CD8-positive, alpha-beta memory T cell (primary cell): Measurements from ENCODE around the gene ENDOU. TPM values are rescaled to one million over a fixed set of nuclear protein-coding genes. Genes with fewer than 3 reads are reported as not detected.
A peak's percentile ranks its signal among the peaks of the same experiment; 100 is the strongest.

Experiments
- CTCF ChIA-PET: fragments of 350-600 bp; sonication (Branson Sonifier 250); formaldehyde crosslinking; loops from one replicate; lab custom pipeline; 2021; ENCODE audit warnings: antibody characterized with exemption; lab: Charles Lee
- POLR2A ChIA-PET: fragments of 350-600 bp; sonication (Branson Sonifier 250); formaldehyde crosslinking; loops from one replicate; lab custom pipeline; 2021; ENCODE audit warnings: antibody characterized with exemption; lab: Charles Lee
- DNase-seq, 5 donors: peaks; one replicate each; pipeline versions ENCODE4 v3.0.0 to v3.0.0-alpha.2; 2020 to 2022; ENCODE audit warnings: mixed read lengths in 1 of 5
- H3K27ac ChIP-seq: one replicate; pipeline ENCODE4 v1.7.0; 2013; ENCODE audit warnings: low read depth, mild to moderate bottlenecking, low read length, moderate library complexity
- H3K27me3 ChIP-seq: 2 replicates; pipeline ENCODE4 v1.7.0; 2013; ENCODE audit warnings: low read length, mild to moderate bottlenecking; ENCODE audit not compliant: insufficient read depth, poor library complexity, severe bottlenecking
- H3K36me3 ChIP-seq: 2 replicates; pipeline ENCODE4 v1.7.0; 2013; ENCODE audit warnings: mild to moderate bottlenecking, low read length, moderate library complexity; ENCODE audit not compliant: insufficient read depth
- H3K4me1 ChIP-seq: 2 replicates; pipeline ENCODE4 v1.7.0; 2013; ENCODE audit warnings: mild to moderate bottlenecking, low read length, moderate library complexity; ENCODE audit not compliant: insufficient read depth
- H3K4me3 ChIP-seq: 2 replicates; pipeline ENCODE4 v1.7.0; 2013; ENCODE audit warnings: mild to moderate bottlenecking, low read length
- H3K9me3 ChIP-seq: 2 replicates; pipeline ENCODE4 v1.7.0; 2013; ENCODE audit warnings: mild to moderate bottlenecking, low read length
- H3K27ac Mint-ChIP-seq, 8 donors: one replicate each; pipeline ENCODE4 v1.8.0; 2020 to 2021; ENCODE audit warnings: mixed read lengths in 8 of 8, mild to moderate bottlenecking in 6 of 8, inconsistent platforms in 3 of 8, moderate library complexity in 3 of 8
- H3K27me3 Mint-ChIP-seq, 2 donors: one replicate each; pipeline ENCODE4 v1.8.0; 2020 to 2021; ENCODE audit warnings: mixed read lengths in 2 of 2, mild to moderate bottlenecking in 1 of 2, moderate library complexity in 1 of 2
- H3K36me3 Mint-ChIP-seq, 3 donors: one replicate each; pipeline ENCODE4 v1.8.0; 2020 to 2021; ENCODE audit warnings: mixed read lengths in 3 of 3, inconsistent platforms in 1 of 3, mild to moderate bottlenecking in 1 of 3
- H3K4me1 Mint-ChIP-seq, 3 donors: one replicate each; pipeline ENCODE4 v1.8.0; 2020 to 2021; ENCODE audit warnings: mixed read lengths in 3 of 3, inconsistent platforms in 1 of 3, mild to moderate bottlenecking in 1 of 3
- H3K4me3 Mint-ChIP-seq, 7 donors: one replicate each; pipeline ENCODE4 v1.8.0; 2020 to 2021; ENCODE audit warnings: mixed read lengths in 7 of 7, mild to moderate bottlenecking in 6 of 7, moderate library complexity in 4 of 7, inconsistent platforms in 2 of 7
- H3K9me3 Mint-ChIP-seq, 5 donors: one replicate each; pipeline ENCODE4 v1.8.0; 2020 to 2022; ENCODE audit warnings: mixed read lengths in 5 of 5, mild to moderate bottlenecking in 3 of 5, moderate library complexity in 2 of 5, inconsistent platforms in 1 of 5
- polyA plus RNA-seq: library from polyadenylated mRNA; unstranded; fragments of 300-500 nt; fragmentation: Illumina TruSeq; gene quantifications from one replicate; pipeline ENCODE4 v1.2.3, GENCODE V29; 2021
- total RNA-seq, 2 experiments: library from RNA; stranded (reverse); gene quantifications; one replicate each; pipeline ENCODE4 v1.2.3, GENCODE V29; 2021

ENDOU gene
- total and polyA plus RNA-seq, 3 experiments from 2014 or later = not detected

DNA sequence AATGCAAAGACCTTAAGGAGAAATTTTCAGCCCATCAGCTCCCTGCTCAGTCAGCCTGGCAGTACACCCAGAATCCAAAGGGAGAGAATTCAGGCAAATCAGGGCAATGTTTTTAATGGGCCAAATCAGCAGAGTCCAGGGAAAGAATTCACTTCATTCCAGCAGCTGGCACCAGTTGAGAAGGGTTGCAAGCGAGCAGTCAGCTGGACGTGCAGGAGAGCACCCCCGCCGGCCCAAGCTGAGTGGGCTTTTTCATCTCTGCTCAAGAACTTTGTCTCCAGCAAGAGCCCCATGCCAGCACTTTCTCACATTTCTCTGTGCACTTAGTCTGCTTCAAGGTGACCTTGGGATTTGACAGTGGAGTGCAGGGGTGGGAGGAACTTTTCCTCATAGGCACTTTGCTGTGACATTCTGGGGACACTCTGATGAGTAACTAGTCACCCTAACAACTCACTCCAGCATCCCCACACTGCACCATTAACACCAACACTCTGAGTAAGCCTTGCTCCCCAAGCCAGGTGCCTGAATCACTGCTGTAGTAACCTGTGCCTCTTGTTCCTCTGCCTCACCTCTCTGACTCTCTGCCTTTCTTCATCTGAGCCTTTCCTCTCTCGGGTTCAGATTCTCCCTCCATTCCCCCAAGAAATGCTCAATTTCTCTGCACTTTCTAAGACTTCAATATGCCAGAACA lies 2.2 kb downstream of the ENDOU start:
- Mint-ChIP-seq H3K9me3 (no peaks in the 10 kb centered on the region), H3K4me3 (no peak overlapping the region), H3K4me1 (peaks cover 27 to 35% (median 28%) of the 10 kb centered on the region in 3 donors), H3K27ac (no peak overlapping the region), H3K36me3 (peaks cover 0 to 7% (median 5%) of the 10 kb centered on the region in 3 donors), H3K27me3 (peaks cover 0 to 5% of the 10 kb centered on the region in 2 donors)
- Histone ChIP-seq H3K36me3 (no peaks in the 10 kb centered on the region), H3K9me3 (no peaks in the 10 kb centered on the region), H3K27ac (no peak overlapping the region), H3K4me3 (no peak overlapping the region), H3K27me3 (no peaks in the 10 kb centered on the region), H3K4me1 (peaks cover 20% of the 10 kb centered on the region)
- CTCF ChIA-PET = interaction anchor here (1.0 to 14.3 kb wide), 6 partner anchors 8 to 50 kb away, joined by 3 to 130 read pairs (median 7); partner anchors contain the start of gene SLC48A1
- POLR2A ChIA-PET = interaction anchor here (0.5 kb wide), 1 partner anchor 57 kb away, joined by 8 read pairs; no protein-coding TSS in a partner anchor
- no peak for DNase-seq

DNA sequence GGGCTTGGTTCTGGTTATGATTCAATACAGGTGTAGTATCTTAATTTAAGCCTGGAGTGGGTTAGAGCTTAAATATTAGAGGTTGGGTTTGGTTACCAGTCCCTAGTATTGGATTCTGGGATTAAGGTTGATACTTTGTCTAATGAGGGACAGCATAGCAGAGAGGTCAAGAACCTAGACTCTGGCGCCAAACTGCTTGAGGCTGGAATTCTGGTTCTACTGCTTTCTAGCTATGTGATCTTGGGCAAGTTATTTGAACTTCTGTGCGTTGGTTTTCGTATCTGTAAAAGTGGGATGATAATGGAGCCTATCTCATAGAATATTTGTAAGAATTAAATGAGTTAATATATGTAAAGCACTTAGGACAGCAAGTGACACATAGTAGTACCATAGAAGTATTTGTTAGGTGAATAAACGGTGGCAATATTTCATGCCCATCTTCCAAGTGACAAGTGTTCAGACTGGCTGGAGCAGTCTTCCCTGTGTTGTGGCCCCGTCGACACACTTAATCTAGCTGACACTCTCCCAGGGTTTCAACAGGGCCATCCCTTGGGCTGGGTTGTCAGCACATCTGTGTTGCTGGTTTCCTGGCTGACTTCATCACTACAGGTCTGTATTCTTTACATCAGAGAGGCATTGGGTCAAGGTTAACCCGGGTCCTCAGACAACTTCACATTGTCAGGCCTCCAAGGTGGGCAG lies 3.0 kb downstream of the ENDOU start:
- H3K27me3 Mint-ChIP-seq = peaks cover 0 to 5% of the 10 kb centered on the region in 2 donors
- peak overlapping the region in 5 of 7 donors; percentile 42 to 77 (median 61) for H3K4me3 Mint-ChIP-seq
- H3K9me3 Mint-ChIP-seq = no peaks in the 10 kb centered on the region
- H3K27me3 ChIP-seq = no peaks in the 10 kb centered on the region
- H3K36me3 ChIP-seq = no peaks in the 10 kb centered on the region
- H3K27ac ChIP-seq = no peak overlapping the region
- H3K27ac Mint-ChIP-seq = peak overlapping the region in 6 of 8 donors; percentile 2 to 83 (median 66)
- peaks cover 0 to 7% (median 5%) of the 10 kb centered on the region in 3 donors for H3K36me3 Mint-ChIP-seq
- H3K4me1 Mint-ChIP-seq = peaks cover 31 to 42% (median 36%) of the 10 kb centered on the region in 3 donors
- ChIA-PET CTCF (interaction anchor here (0.8 to 14.3 kb wide), 6 partner anchors 10 to 51 kb away, joined by 3 to 130 read pairs (median 4); partner anchors contain the start of genes RPAP3 and SLC48A1), POLR2A (no interaction called here)
- no peaks in the 10 kb centered on the region for H3K9me3 ChIP-seq
- DNase-seq = no peak
- no peak overlapping the region for H3K4me3 ChIP-seq
- peaks cover 27% of the 10 kb centered on the region for H3K4me1 ChIP-seq

DNA sequence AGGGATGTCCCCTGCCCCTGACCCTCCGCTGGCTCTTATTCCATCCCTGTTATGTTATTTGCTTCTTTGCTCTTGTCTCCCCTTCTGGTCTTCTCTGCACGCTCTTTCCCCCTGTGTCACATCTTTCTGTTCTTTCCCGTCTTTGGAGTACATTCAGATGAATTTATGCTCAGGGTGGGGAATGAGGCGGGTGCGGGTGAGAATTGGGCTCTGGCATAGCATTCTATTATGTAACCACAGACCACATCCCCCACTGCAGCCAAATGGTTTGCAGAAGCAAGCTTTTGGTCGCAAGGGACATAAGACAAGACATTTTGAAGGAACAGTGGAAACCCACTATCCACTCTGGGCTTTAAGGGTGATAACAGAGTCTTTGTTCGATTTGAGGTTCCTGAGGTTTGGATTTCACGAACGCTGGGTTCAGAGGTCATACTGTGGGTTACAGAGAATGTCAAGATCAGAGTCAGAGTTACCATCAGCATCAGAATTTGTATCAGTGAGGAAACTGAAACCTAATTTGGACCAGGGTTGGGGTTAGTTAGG lies 3.8 kb downstream of the ENDOU start:
- Histone ChIP-seq H3K4me3 (no peak overlapping the region), H3K27me3 (no peaks in the 10 kb centered on the region), H3K27ac (no peak overlapping the region), H3K36me3 (no peaks in the 10 kb centered on the region), H3K4me1 (peaks cover 33% of the 10 kb centered on the region), H3K9me3 (no peaks in the 10 kb centered on the region)
- Mint-ChIP-seq H3K4me3 (peak overlapping the region; percentile 7 to 77 (median 59)), H3K9me3 (no peaks in the 10 kb centered on the region), H3K27me3 (peaks cover 0 to 4% of the 10 kb centered on the region in 2 donors), H3K4me1 (peaks cover 31 to 42% (median 36%) of the 10 kb centered on the region in 3 donors), H3K27ac (peak overlapping the region in 6 of 8 donors; percentile 2 to 83 (median 66)), H3K36me3 (peaks cover 0 to 7% (median 5%) of the 10 kb centered on the region in 3 donors)
- CTCF ChIA-PET = interaction anchor here (0.8 to 14.3 kb wide), 4 partner anchors 11 to 45 kb away, joined by 3 to 130 read pairs (median 14); partner anchors contain the start of gene RPAP3
- DNase-seq = peak in 3 of 5 donors; percentile 31 to 69 (median 52)
- POLR2A ChIA-PET = no interaction called here

DNA sequence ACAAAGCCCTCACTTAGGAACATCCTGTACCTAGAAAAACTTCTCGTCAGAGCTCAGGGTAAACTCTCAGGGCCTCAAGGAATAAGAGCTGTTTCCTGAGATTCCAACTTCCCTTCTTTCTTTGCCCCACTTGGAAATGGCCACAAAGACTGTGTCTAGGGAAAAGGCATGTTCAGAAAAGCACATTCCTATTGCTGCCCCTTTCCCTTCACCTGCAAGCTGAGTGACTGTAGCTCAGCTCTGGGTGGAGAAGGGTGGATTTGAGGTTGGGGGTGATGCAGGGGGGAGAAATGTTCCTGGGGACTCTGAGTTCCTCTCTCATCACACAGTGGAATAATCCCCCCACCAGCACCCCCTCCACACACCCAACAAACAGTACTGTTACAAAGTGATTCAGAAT lies 6.8 kb downstream of the ENDOU start:
- no peak overlapping the region for H3K27ac Mint-ChIP-seq
- peaks cover 28 to 43% (median 41%) of the 10 kb centered on the region in 3 donors for H3K4me1 Mint-ChIP-seq
- no peaks in the 10 kb centered on the region for H3K36me3 ChIP-seq

DNA sequence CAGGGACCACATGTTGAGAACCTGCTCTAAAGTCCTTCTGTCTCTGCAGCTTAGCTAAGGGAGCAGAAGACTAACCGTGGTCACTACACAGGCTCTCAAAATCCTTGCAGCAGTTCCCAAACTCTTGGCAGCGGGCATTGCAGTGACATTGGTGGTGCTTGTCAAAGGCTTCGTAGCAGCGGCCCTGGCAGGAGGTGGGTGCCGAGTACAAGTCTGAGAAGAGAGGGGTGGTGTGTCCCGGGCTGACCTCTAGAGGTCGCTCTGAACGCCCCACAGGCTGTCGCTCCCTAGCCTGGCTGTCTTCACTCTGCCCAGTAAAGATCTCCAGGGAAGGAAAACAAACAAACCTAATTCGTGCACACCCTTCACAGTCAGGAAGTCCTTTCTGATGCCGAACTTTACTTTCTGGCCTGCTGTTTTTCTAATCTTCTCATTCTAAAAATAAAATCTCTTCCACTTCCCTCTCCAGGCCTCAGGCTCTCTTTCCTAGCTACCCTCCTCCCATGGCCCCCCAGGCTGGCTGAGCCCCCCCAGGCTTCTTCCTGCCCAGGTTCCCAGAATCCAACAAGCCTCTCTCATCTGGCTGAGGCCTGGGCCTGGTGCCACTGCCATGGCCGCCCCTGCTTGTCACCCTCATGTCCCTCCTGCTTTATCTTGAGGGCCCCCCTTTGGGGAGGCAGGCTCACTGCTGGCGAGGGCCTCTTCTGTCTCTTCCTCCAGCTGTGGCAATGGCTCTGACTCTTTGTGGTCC lies 7.7 kb downstream of the ENDOU start:
- ChIA-PET POLR2A (no interaction called here), CTCF (interaction anchor here (1.0 to 10.9 kb wide), 7 partner anchors 15 to 120 kb away, joined by 3 to 169 read pairs (median 5); partner anchors contain the start of genes RAPGEF3 and SLC48A1)
- H3K27me3 Mint-ChIP-seq = peaks cover 0 to 2% of the 10 kb centered on the region in 2 donors
- no peaks in the 10 kb centered on the region for H3K9me3 Mint-ChIP-seq
- H3K4me1 Mint-ChIP-seq = peaks cover 25 to 38% (median 37%) of the 10 kb centered on the region in 3 donors
- no peak overlapping the region for H3K27ac ChIP-seq
- H3K4me1 ChIP-seq = peaks cover 38% of the 10 kb centered on the region
- H3K36me3 ChIP-seq = no peaks in the 10 kb centered on the region
- H3K9me3 ChIP-seq = no peaks in the 10 kb centered on the region
- peaks cover 0 to 5% (median 5%) of the 10 kb centered on the region in 3 donors for H3K36me3 Mint-ChIP-seq
- DNase-seq = peak in 2 of 5 donors; percentile 25 to 64
- peak overlapping the region in 1 of 7 donors; percentile 29 for H3K4me3 Mint-ChIP-seq
- H3K27ac Mint-ChIP-seq = peak overlapping the region in 4 of 8 donors; percentile 5 to 75 (median 40)
- no peaks in the 10 kb centered on the region for H3K27me3 ChIP-seq
- no peak overlapping the region for H3K4me3 ChIP-seq

More for the DNA sequence above, 6.8 kb downstream of the ENDOU start:
- Mint-ChIP-seq H3K36me3 (peaks cover 0 to 5% (median 5%) of the 10 kb centered on the region in 3 donors), H3K27me3 (peaks cover 0 to 2% of the 10 kb centered on the region in 2 donors), H3K4me3 (no peak overlapping the region), H3K9me3 (no peaks in the 10 kb centered on the region)
- POLR2A ChIA-PET = no interaction called here
- no peak for DNase-seq
- Histone ChIP-seq H3K4me3 (no peak overlapping the region), H3K4me1 (peaks cover 41% of the 10 kb centered on the region), H3K27me3 (no peaks in the 10 kb centered on the region), H3K27ac (no peak overlapping the region), H3K9me3 (no peaks in the 10 kb centered on the region)
- CTCF ChIA-PET = interaction anchor here (1.3 to 10.9 kb wide), 6 partner anchors 14 to 119 kb away, joined by 3 to 169 read pairs (median 14); partner anchors contain the start of genes RAPGEF3 and SLC48A1

DNA sequence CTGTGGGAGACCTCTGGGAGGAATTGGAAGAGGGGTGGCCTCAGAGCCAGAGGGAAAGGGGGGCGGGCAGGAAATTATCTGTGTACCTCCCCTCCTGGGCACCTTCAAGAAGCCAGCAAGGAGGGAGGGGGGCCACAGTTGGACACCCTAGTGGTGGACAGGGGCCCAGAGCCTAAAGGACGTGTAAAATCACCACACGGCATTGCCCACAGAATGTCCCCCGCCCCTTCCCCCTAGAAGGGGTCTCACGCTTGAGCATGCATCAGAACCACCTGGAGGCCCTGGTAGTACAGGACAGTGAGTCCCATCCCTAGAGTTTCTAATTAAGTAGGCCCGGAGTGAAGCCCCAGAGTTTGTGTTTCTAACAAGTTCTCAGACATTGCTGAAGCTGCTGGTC lies 8.2 kb downstream of the ENDOU start:
- Histone ChIP-seq H3K36me3 (no peaks in the 10 kb centered on the region), H3K27me3 (no peaks in the 10 kb centered on the region), H3K4me3 (no peak overlapping the region), H3K4me1 (peaks cover 33% of the 10 kb centered on the region), H3K27ac (no peak overlapping the region), H3K9me3 (no peaks in the 10 kb centered on the region)
- no peak for DNase-seq
- no peaks in the 10 kb centered on the region for H3K9me3 Mint-ChIP-seq
- ChIA-PET CTCF (interaction anchor here (0.9 to 10.9 kb wide), 9 partner anchors 12 to 121 kb away, joined by 3 to 169 read pairs (median 23); partner anchors contain the start of genes RAPGEF3, RPAP3 and SLC48A1), POLR2A (interaction anchor here (0.5 kb wide), 1 partner anchor 15 kb away, joined by 3 read pairs; no protein-coding TSS in a partner anchor)
- peaks cover 20 to 32% (median 31%) of the 10 kb centered on the region in 3 donors for H3K4me1 Mint-ChIP-seq
- H3K27me3 Mint-ChIP-seq = peaks cover 0 to 2% of the 10 kb centered on the region in 2 donors
- H3K27ac Mint-ChIP-seq = no peak overlapping the region
- H3K4me3 Mint-ChIP-seq = no peak overlapping the region
- H3K36me3 Mint-ChIP-seq = peaks cover 0 to 5% (median 5%) of the 10 kb centered on the region in 3 donors
